Upper lobe of right lung (tissue), 1 donor: Measurements from ENCODE around the gene CAPN11. TPM values are rescaled to one million over a fixed set of nuclear protein-coding genes. Genes with fewer than 3 reads are reported as not detected.

Source experiments
- ATAC-seq: fragments of 200-7000 bp; cut with Tn5 transposase; one replicate; pipeline ENCODE4 v1.9.1; 2020; ENCODE audit warnings: mild to moderate bottlenecking, moderate library complexity
- DNase-seq: peaks from one replicate; pipeline ENCODE4 v3.0.0-alpha.2; 2020
- H3K27ac ChIP-seq: fragments of 200-600 bp; one replicate; pipeline ENCODE4 v1.8.0; 2022
- H3K27me3 ChIP-seq: fragments of 200-600 bp; one replicate; pipeline ENCODE4 v1.8.0; 2022; ENCODE audit warnings: mild to moderate bottlenecking
- H3K36me3 ChIP-seq: fragments of 200-600 bp; one replicate; pipeline ENCODE4 v1.8.0; 2022
- H3K4me1 ChIP-seq: fragments of 200-600 bp; one replicate; pipeline ENCODE4 v1.8.0; 2022
- H3K4me3 ChIP-seq: fragments of 200-600 bp; one replicate; pipeline ENCODE4 v1.8.0; 2022; ENCODE audit warnings: mild to moderate bottlenecking
- H3K9me3 ChIP-seq: fragments of 200-600 bp; one replicate; pipeline ENCODE4 v1.8.0; 2022
- intact Hi-C: fragments of 100-400 bp; cut with DNase I; formaldehyde crosslinking; loops from one replicate; pipeline ENCODE4 v1.11.0; 2022
- total RNA-seq: library from RNA; stranded (reverse); fragmentation: NEBNext Ultra II Directional; extraction: Animal tissue kit (Norgen Biotek cat#: 25700); gene quantifications from one replicate; pipeline ENCODE4 v1.2.1, GENCODE V29; 2021
- TF ChIP-seq, protein P1 (sequence below): fragments of 200-600 bp; IDR thresholded peaks from one replicate; pipeline ENCODE4 v1.8.0; 2022; ENCODE audit warnings: antibody characterized with exemption
- donor health status: DM: no; HTN: yes; CAD: no; lungs with severe emphysema.

CAPN11 gene
- total RNA-seq, 1 donor from 2014 or later = 1.6 TPM

DNA sequence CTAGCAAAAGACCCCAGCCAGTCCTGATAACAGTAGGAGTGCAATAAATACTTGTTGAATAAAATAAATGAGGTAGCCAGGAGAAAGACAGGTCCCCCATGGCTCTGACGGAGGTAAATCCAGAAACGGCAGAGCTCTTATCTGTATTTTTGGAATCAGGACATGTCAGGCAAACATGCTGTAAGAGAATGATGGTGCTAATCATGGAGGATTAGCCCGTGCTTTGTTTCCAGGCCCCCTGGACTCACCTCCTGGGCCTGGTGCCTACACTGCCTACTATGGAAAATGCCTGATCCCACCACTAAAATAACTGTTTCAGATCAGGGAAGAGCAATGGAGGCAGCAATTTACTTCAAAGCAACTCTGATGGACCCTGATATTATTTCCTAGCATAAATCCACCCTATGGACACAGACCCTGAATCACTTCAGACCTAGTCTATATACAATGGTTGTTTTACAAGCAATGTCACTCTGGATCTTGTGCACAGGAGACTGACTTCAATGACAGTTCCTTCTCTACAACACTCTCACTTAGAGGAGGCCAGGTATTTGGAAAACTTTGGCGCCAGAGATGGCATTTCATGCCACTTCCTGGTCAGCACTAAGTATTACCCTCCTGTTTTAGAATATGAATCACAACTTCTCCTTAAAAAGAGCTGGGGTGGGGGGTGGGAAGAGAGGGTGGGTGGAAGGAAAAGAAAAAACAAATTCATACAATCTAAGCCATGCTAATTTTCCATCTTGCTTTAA is 37.8 kb upstream of the CAPN11 start:
- Histone ChIP-seq H3K36me3 (no peaks in the 10 kb centered on the region), H3K27me3 (no peaks in the 10 kb centered on the region), H3K4me3 (no peak overlapping the region), H3K9me3 (no peaks in the 10 kb centered on the region), H3K27ac (peak overlapping the region; percentile 15), H3K4me1 (peaks cover 72% of the 10 kb centered on the region)
- intact Hi-C loops = no loop called here
- ATAC-seq (no peak), DNase-seq (no peak)
- TF ChIP-seq, protein P1, sequence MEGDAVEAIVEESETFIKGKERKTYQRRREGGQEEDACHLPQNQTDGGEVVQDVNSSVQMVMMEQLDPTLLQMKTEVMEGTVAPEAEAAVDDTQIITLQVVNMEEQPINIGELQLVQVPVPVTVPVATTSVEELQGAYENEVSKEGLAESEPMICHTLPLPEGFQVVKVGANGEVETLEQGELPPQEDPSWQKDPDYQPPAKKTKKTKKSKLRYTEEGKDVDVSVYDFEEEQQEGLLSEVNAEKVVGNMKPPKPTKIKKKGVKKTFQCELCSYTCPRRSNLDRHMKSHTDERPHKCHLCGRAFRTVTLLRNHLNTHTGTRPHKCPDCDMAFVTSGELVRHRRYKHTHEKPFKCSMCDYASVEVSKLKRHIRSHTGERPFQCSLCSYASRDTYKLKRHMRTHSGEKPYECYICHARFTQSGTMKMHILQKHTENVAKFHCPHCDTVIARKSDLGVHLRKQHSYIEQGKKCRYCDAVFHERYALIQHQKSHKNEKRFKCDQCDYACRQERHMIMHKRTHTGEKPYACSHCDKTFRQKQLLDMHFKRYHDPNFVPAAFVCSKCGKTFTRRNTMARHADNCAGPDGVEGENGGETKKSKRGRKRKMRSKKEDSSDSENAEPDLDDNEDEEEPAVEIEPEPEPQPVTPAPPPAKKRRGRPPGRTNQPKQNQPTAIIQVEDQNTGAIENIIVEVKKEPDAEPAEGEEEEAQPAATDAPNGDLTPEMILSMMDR = no peak

DNA sequence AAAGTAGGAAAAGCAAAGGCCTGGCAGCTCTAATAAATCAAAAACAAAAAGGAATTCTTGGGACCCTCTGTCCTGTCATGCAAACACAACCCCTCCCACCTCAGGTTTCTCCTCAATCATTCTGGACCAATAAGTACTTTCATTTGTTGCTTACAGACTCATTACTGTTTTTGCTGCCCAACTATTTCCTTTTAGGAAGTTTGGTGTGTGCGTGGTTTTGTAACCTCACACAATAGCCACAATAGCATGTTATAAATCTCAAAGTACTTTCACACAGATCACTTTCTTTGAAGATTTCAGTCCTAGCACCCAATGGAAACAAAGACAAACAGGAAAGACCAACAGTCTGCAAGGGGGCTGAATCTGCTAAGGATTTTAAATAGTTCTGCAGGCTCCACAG is 35.8 kb upstream of the CAPN11 start:
- Histone ChIP-seq H3K36me3 (no peaks in the 10 kb centered on the region), H3K4me3 (peak overlapping the region; percentile 15), H3K27me3 (no peaks in the 10 kb centered on the region), H3K27ac (peak overlapping the region; percentile 51), H3K9me3 (no peaks in the 10 kb centered on the region), H3K4me1 (peaks cover 64% of the 10 kb centered on the region)
- intact Hi-C loops = no loop called here
- no peak for ATAC-seq
- TF ChIP-seq, protein P1 = no peak
- no peak for DNase-seq

DNA sequence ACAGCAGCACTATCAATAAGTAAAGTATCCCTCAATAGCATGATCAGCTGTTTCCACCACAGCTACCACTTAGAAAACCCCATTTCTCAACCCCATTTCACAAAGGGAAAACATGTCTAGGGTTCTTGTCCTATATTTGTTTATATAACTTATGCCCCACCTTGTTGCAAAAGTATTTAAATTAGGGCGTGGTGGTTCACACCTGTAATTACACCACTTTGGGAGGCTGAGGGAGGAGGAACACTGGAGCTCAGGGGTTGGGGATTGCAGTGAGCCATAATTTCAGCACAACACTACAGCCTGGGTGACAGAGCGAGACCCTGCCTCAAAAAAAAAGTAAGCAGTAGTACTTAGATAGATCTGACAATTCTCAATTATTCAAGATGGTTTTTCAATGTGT is 35.1 kb upstream of the CAPN11 start:
- H3K36me3 ChIP-seq = no peaks in the 10 kb centered on the region
- DNase-seq (no peak), ATAC-seq (no peak)
- peaks cover 62% of the 10 kb centered on the region for H3K4me1 ChIP-seq
- intact Hi-C loops = no loop called here
- TF ChIP-seq, protein P1 = no peak
- no peaks in the 10 kb centered on the region for H3K9me3 ChIP-seq
- peak overlapping the region; percentile 51 for H3K27ac ChIP-seq
- H3K4me3 ChIP-seq = peak overlapping the region; percentile 89
- no peaks in the 10 kb centered on the region for H3K27me3 ChIP-seq

DNA sequence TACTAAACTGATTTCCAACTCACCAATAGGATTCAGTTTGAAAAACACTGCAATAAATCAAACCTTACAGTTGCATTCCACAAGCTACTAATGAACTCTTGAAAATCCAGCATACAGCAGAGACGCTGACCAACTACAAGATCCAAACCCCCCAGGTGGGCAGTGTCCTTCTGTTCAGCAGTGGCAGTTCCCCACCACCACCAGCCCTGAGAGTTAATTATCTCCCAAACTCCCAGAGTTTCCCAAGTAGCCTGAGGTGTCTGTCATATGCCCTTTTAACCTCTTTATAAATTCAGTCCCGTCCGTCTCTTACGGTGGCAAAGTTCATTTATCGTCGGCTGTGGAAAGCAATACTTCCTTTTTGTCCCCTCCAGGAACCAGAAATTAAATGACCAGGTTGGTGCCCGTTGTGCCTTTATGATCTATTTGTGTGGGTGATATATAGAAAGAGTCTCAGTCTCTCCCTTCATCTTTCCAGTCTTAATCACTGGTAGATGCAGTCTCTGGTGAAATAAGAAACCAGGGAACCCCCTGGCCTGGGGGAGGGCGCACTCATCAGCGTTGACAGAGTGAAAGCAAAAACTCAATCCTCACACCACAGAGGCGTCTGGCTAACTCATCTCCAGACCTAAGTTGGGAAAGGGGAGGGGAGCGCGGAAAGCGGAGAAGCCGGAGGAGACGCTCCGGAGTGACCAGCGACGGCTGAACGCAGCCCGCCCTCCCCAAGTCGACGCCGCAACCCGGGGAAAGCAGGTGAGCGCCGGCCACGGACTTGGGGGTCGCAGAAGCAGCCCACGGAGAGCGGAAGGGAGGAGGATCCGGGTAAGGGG is 32.1 kb upstream of the CAPN11 start:
- Histone ChIP-seq H3K36me3 (no peaks in the 10 kb centered on the region), H3K9me3 (no peaks in the 10 kb centered on the region), H3K4me3 (peak overlapping the region; percentile 89), H3K4me1 (peaks cover 38% of the 10 kb centered on the region), H3K27me3 (no peaks in the 10 kb centered on the region), H3K27ac (peak overlapping the region; percentile 92)
- intact Hi-C loops = no loop called here
- peak; percentile 77 for DNase-seq
- TF ChIP-seq, protein P1 = no peak
- peak; percentile 33 for ATAC-seq

DNA sequence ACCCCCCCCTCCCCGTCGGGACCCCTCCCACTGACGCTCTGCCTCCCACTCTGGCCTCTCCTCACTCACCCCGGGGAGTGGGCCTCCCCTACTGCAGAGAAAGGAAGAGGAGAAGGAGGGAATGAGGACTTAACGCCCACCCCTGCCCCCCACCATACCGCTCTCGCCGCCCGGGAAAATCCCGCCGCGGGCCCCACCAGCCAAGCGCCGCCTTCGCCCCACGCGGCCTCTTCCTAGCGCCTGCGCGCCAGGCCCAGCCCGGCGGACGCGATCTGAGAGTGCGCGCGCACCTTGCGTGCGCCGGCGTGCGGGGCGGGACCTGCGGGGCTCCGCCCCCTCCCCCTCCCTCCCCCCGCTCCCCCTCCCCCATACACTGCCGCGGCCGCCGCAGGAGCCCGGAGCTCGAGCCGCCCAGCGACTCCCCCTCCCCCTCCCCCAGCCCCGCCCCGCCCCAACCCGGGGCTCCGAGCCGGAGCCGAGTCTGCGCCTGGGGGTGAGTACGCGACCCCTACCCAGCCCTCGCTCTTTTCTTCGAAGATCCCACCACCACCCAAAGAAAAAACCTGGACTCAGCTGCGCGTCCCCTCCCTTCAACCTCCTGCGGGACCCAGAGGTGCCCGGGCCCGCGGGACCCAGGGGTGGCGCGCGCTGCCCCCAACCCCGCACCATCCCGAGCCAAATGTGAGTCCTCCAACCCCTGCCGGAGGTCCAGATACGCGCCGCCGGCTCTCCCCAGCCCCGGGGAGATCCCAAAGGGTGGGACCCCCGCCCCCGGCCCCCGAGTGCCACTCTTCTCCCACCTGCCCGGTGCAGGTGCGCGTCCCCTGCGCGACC is 31.2 kb upstream of the CAPN11 start, which contains the start of the genes MRPL14 and TMEM63B:
MRPL14 (minus strand) TSS at position 267 of the 834 bp plus-strand sequence. CDS start 10,841 bp downstream, outside the sequence.
TMEM63B (plus strand) TSS at position 369 of the 834 bp plus-strand sequence. CDS start 7,031 bp downstream, outside the sequence.
- Histone ChIP-seq H3K36me3 (no peaks in the 10 kb centered on the region), H3K4me1 (peaks cover 30% of the 10 kb centered on the region), H3K27me3 (no peaks in the 10 kb centered on the region), H3K27ac (peak within 1 kb of the TSS; percentile 92), H3K4me3 (peak within 1 kb of the TSS; percentile 89), H3K9me3 (no peaks in the 10 kb centered on the region)
- peak; percentile 94 for ATAC-seq
- intact Hi-C loops = no loop called here
- TF ChIP-seq, protein P1 = no peak
- DNase-seq = peak; percentile 95
